Activated CD4-positive, alpha-beta T cell treated with anti-CD3 and anti-CD28 coated beads, Interleukin-2, amount 50 U/mL, for 16 hours (primary cell): Measurements from ENCODE around the gene HRH2.

Experiments
- DNase-seq: peaks from one replicate; pipeline ENCODE4 v3.0.0-alpha.2; 2020

Gene HRH2

DNA sequence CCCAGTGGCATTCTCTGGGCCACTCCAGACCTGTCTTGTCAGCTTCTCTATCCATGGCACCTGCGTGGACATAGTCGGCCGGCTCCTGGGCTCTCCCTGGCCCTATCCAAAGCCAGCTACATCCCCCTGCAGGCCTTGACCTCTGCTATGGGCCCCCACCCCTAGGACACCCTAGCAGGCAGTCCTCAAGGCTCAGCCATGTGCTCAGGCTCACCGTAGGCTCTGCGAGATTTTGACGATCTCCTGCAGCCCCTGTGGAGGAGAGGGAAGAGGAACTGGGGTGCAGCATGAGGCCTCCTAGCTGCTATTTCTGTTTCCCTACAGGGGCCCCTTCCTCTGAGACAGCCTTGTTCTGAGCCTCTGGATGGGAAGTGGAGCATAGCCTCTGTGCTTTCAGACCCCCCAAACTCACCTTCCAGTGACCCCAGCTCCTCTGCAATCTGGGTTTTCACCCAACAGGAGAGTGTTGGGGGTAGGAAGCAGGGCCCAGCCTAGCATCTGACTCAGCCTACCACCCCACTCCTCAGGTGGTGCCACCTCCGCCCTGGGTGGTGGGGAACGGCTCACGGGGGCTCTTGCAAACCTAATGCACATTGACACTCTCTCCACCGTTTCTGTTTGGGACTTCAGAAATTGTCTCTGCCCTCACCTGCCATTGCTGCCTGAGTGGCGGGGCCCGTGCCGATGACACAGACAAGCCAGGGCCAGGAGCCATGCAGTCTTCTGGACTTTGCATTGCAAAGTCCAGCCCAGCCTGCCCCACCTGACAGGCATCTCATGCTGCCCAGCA is 36.7 kb downstream of the HRH2 start:
- no peak for DNase-seq

DNA sequence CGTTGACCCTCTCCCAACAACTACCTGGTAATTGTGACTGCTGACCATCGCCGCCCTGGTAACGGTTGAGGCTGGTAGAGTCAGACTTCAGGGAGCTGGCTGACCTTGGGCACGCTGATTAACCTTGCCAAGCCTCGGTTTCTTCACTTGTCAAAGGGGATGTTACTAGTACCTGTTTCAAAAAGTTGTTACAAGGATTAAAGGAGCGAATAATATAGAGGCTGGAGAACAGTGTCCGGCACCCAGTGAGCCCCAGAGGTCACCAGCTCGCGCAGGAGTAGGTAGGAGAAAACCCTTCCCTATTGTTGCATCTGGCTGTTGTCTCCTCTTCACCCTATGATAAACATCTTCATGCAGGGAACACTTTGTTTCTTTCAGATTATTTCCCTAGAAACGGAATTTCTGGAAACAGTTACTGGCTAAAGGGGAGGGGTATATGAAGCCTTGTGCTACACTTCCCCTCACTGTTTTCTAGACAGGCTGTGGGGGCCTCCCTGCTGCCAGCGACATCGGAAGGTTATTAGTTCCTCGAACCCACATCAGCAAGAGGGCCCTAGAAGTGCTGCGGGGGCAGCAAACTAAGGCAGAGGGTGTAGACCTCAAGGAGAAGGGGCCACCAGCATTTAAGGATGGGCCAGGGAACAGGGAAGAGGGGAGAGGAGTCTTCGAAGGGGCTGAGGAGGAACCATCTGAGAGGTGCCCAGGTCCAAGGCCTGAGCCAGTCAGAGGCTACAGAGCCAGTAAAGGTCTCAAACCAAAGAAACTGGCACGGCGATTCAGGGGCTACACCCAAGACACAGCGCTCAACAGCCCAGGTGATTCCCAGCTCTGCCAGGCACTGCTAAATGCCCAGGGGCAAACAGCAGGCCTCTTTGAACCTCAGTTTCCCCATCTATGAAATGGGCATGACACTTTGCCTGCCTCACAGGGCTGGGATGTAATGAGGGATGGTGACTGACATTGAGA is 37.6 kb downstream of the HRH2 start:
- no peak for DNase-seq

DNA sequence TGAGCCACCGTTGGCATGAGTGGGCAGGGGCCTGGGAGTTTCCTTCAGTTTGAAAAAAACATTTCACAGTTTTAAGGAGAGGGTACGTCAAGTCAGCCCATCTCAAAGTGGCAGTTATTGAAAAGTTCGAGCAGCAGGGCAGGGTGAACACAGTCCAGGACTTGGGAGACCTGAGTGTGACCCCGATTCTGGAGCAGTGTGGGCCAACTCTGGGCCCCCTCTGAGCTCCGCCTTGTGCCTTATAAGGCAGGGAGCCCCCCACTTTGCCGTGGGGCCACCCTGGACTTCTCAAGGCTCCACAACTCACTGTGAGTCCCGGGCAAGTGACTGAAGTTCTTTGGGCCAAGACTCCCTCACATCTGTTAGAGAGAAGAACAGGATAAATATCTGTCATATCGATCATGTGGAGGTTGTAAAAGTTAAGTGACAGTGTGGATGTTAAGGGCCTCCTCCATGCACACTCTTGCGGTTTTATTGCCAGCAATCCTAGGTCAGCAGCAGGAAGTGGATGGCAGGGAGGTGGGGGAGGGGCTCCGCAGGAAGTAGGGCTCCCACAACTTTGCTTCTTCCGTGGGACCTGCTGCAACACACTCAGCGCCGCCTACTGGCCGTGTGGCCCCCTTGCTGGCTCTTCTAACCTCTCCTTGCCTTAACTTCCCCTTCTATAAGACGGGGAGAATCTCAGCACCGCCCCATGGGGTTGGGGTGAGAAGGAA is 38.4 kb downstream of the HRH2 start:
- DNase-seq, result peak; percentile 88

DNA sequence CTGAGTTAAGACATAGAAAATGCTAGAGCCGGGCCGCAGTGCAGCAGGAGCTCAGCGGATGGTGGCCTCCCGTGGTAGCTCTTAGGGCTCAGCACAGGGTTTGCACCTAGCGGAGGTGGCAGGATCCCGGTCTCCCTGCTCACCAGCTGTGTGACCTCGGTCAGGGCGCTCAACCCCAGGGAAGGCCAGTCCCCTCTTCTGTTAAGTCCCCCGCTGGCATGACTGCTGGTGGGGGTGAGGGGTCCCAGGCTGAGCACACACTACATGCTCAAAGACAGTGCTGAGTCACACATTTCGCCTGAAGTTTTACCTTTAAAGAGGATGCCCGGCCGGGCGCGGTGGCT is 39.0 kb downstream of the HRH2 start:
- DNase-seq, result no peak

DNA sequence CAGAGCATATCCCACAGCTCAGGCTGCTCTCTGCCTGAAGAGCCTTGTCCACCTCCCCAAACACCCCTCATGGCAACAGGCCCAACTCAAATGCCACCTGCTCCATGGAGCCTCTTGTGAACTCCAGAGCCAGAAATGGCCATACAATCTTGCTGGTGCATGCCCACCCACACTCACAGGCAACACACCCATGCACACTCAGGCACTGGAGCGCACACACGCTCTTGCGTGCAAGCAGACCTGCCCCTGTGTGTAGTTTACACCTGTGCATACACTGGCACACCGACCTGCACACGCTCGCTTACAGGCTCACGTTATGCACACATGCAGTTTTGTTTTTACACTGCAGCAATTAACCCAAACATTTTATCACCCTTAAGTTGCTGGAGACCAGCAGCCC is 40.0 kb downstream of the HRH2 start:
- no peak for DNase-seq

DNA sequence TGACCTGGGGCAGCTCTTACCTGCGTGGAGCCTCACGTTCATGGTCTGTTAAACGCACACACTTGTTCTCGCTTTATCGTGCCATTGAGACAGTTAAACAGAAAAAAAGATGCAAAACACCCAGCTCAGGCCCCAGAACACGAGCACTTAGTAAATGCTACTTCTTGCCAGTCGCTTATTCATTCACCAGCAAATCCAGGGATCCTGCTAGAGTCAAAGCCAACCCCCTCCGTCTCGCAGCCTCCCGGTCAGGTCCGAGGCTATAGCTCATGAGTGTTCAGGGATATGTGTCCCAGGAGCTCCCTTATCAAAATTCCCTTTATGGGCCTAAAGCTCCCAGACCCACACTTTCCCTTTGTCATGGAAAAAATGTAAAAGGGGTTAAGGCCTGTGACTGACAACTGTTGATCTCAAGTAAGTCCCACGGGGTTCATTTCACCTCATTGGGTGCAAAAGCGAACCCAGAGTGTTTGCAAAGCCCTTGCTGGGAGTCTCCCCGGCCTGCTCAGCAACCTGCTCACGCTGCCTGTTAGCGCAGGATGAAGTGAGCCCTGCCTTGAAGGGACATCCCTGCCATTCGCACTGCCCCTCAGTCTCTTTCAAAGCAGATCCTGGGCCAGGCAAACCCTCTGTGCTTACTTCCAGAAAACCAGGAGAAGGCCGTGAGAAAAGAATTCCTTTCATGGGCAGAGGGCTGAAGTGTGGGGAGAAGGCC is 40.7 kb downstream of the HRH2 start:
- DNase-seq, result no peak

DNA sequence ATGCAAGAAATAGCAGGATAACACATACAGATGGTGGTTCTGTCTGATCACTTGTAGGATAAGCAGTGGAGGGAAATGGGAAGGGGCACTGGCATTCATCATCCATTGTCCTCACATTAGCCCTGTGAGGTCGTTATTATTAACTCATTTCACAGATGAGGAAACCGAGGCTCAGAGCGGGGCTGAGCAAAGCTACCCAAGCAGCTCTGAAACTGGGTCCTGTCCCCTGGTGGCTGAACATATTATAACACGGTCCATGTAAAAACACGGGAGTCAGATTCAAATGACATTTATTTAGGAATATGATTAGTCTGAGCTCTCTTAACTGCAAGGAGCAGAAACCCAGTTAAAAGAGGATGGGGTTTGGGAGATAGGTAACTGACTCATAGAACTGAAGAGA is 43.1 kb downstream of the HRH2 start:
- DNase-seq, result no peak

DNA sequence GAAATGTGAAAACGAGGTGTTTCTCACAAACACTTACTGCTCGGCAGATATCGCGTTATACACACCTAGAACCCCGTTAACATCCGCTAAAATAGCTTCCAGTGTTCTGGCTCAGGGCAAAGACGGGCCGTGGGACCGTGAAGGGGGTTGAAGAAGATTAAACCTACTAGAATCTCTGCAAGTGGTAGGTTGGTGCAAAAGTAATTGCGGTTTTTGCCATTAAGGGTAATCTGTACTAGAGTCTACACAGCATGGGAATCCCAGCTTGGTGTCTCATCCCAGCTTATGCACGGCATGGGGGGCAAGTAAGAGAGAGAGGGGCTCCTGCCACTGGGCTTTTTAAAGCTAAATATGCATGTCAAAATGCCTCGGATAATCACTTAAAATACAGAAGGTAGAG is 43.9 kb downstream of the HRH2 start:
- no peak for DNase-seq

DNA sequence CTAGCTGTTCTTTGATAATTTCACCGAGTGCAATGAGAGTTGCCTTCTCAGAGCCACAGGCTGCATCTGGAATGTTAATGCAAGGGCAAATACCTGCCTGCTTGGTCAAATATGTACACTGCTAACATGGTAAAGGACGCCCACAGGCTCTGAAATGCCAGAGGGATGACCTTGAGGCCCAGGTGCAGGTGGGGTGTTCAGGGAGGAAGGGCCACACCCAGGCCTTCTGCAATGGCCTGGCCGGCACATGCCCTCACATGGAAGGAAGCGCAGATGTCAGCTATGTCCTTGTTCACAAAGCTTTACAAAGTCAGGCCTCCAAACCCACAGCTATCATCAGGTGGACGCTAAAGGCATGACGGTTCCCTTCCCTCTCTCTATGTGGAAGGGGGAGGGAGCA is 48.6 kb downstream of the HRH2 start:
- no peak for DNase-seq

DNA sequence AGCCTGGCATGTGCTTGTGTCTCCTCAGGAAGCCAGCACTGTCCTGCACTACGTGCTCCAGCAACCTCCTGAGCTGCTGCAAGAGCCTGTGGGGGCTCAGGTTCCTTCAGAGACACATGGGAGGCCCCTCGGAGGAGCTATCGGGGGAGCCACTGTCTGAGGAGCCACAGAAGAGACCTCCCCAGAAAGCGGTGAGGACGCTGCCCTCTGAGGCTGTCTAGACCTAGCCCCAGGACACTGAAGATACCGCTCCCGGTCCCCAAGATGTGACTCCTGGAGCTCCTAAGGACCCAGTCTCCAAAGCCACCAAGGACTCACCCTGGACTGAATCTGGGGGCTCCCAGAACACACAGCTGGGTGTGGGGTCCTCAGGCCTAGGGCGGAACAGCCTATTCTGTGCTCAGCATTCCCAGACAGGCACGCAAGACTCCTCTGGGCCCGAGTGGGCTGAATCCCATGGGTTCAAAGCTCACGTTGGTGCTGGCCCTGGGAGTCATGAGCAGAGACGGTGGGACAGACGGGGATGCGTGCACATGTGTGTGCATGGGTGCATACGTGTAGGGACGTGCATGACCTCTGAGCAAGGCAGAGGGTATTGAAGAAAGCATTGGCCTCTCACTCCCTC is 50.0 kb downstream of the HRH2 start:
- no peak for DNase-seq

DNA sequence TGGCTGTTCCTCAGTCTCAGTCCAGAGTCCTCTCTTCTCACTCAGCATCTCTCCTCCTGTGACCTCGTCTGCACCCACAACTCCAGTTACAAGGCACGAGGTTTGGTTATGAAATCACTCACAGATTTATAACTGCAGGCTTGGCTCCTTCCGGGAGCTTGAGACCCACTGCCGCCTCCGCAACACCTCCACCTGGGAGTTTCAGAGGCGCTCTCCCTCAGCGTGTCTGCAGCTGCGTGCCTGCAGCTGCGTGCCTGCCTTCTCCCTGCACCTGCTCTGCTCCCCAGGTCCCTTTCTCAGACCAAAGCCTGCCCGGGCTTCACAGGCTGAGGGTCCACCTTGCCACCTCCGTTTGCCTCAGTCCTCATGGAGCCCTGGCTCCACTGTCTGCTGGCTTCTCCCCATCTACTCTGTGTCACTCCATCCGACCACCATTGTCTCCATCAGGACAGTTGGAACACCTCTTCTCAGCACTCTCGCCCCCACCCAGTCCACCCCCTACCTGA is 51.5 kb downstream of the HRH2 start:
- no peak for DNase-seq

DNA sequence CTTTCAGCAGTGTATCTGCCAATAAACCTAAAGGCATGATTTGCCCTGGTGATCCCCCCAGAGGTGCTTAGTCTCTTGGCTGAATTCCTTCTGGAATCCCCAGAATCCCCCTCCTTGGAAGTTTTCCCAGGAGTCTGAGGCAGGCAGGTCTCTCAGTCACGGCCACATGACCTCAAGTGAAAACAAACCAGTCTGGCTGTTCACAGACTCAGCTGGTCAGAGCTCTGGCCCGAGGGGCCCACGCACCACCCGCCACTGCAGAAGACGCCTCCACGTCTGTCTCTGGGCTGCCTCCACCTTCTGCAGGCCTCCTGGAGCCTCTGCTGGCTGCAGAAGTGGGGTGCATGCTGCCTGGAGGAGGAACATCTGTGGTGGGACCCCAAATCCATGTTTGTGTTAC is 52.5 kb downstream of the HRH2 start:
- no peak for DNase-seq

DNA sequence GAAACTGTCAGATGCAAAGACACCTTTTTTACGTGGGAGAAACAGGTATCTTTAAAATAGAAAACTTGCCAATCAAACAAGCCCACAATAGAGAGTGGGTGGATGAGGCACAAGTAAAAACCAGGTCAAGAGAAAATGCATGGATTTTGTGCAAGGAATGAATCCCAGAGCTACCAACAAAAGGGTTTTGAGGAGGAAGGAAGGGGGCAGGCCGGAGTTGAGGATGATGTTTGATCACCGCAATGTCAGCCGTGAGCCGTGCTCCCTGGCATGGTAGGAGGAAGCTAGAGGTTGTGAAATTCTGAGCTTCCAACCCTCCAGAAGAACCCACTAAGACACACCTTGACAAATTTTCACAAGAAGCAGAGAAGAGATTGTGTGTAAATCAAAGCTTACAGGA is 53.2 kb downstream of the HRH2 start:
- DNase-seq, result no peak

DNA sequence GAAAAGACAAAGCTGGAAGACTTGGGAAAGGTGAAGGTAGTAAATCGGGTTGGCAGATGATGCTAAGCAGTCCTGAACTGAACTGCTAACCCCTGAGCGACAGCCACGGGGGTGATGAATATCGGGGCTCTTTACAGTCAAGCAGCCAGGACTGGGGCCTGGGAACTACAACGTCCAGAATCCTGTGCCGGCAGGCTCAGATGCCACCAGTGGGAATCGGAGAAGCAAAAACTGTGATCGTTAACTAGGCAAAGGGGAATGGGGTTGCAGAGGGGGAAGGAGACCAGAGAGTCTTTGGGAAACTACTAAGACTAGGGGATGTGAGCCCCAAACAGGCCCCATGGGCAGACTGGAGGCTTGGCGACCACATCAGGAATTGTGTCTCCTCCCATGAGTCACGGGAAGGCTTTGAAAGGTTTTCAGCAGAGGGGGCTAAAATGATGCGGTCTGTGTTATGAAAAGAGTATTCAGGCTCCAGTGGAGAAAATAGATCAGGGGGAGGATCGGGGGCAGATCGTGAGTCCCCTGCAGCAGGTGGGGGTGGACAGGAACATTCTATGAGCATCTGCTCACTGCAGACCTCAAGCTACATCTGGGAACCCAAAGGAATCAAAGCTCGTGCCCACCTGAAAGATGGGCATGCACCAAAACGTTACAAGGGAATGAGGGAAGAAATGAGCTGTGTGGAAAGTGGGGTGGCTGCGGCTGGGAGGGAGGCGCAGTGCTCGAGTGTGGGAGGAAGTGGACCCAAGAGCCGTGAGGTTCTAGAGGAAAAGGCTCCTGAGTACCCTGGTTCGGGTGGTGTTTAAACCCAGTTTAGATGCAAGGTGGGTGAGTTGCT is 53.8 kb downstream of the HRH2 start:
- DNase-seq, result no peak

DNA sequence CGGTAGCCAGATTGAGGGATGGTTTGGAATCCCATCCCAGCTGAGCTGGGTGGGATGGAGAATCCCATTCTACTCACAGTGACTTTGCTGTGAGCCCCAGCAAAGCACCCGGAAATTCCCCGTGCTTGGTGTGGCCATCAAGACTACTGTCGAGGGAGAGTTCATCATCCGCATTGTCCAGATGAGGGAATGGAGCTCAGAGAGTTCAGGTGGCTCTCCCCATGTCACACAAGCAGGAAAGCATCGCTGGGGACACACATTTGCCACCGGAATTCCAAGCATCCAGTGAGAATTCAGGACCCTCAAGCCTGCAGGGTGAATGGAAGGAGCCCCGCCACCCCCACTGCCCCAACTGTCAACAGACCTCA is 54.4 kb downstream of the HRH2 start:
- no peak for DNase-seq

DNA sequence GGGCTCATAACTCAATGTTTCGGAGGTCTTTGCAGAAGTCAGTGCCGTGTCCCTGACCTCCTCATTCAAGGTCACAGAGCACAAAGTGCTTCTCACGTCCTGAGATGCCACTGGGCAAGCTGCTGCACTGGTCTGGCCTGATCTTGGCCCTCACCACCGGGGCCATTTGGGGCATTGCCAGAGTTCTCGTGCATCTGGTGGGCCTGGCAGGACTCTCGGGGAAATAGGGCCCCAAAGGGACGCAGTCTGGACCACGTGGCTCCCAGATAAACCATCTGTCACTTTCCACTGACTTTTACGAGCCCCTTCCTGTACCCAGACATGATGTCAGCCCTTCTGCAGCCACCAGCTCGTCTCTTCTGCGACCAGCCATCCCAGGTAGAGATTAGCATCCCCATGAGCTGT is 54.8 kb downstream of the HRH2 start:
- DNase-seq, result no peak

DNA sequence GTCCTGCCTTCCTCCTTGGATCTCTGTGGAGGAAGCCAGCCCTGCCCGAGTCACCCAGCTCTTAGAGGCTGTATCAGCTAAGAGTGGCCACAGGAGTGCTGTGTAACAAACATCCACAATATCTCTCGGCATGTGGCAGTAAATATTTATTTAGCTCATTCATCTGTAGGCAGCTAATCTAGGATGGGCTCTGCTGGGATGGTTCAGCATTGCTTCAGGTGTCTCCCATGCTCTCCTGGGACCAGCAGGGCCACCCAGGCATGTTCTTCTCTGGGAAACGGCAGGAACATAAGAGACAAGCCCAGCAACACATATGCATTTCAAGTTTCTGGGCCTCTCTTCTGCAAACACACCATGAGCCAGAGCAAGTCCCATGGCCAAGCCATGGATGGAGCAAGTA is 56.1 kb downstream of the HRH2 start:
- DNase-seq, result no peak

DNA sequence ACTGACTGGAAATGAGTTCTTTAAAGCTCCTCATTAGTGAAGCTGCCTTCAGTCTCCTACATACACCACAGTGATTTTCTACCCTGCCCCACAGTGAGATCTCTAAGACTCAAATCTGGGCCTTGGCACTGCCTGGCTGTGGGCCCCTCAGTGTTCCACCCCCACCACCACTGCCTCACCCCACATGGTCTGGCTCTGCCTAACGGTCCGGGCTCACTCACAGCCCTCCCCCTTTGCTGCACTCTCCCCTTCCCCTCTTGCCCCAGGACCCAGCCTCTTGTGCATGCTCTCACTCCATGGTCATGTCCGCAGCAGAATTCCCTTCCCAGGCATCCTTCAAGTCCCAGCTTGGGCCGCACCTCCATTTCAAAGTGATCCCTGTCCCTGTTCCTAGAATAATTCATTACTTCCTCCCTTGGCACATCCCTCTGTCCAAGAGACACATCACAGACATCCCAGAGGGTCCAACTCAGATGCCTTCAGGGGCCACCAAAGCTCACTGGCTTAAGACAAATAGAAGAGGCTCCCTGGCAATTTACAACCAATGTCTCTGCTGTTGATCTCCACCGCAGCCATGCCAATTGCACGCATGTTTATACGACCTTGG is 56.7 kb downstream of the HRH2 start:
- DNase-seq, result no peak

DNA sequence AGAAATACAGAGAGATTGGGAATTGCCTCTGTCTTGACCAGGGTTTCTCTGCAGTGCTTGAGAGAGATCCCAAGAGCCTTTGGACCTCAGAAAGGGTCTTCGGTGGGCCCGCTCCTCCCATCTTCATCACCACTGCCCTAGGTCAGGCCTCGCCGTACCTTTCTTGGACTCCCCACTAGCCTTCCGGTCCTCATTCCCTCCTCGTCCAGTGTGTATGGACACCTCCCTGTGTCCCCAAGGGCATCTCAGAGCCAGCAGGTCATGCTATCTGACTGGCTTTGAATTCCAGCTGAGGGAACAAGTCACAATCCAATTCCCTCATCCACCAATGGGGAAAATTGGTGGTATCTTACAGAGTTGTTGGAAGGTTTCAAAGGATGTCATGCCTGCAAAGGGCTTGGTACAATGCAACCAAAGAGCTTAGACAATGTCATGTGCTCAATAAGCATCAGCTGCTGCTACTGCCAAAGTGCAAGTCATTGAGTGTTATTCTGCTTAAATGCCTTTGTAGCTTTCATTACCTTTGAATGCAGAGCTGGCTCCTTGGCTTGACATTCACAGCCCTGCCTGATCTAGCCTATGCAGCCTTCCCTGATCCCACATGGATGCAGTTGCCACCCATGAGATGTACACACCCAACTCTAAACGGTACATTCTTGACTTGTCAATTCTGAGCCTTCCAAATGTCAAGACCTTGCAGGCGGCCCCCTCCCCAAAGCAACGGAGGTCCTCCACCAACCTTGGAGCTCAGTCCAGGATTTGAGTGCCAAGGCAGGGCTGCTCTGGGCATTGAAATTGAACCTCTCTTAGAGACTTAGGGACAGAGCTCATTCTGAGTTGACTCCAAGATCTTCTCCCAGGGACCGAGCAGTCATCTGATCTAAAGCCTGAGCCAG is 58.0 kb downstream of the HRH2 start:
- DNase-seq, result no peak

DNA sequence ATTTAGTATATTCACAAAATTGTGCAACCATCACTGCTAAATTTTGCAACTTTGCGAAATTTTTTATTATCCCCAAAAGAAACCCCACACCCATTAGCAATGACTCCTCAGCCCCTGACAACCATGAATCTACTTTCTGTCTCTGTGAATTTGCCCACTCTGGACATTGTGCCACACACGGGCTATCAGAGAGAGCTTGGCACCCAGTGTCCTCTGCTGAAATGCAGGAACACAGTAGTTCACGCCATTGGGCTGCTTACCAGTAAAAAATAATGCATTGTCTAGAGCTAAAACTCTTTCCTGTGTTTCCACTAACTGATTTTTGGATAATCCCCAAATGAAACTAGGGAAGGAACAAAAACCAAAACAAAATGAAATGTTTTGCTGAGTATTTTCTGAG is 60.0 kb downstream of the HRH2 start:
- no peak for DNase-seq
